Heart right ventricle (tissue), 16 donors: ENCODE data around the gene COMTD1. TPM values are rescaled to one million over a fixed set of nuclear protein-coding genes. Genes with fewer than 3 reads are reported as not detected.
"Not testable (repeated sequence)": the region's sequence is repeated elsewhere in the genome, so short reads cannot be mapped to it uniquely, and the experiment has no call there.

Source experiments
- ATAC-seq, 8 donors: fragments of 200-7000 bp; cut with Tn5 transposase; one replicate each; pipeline ENCODE4 v1.9.1; 2020; ENCODE audit warnings: mild to moderate bottlenecking in 8 of 8, moderate library complexity in 8 of 8, moderate number of reproducible peaks in 1 of 8
- DNase-seq, 2 donors: peaks; one replicate each; pipeline ENCODE4 v3.0.0-alpha.2; 2020
- H3K27ac ChIP-seq, 10 donors: fragments of 200-600 bp; sonication (generic) in 2 of 10; one replicate each; pipeline versions ENCODE4 v1.5.0 to v1.8.0; 2020 to 2022; ENCODE audit warnings: mild to moderate bottlenecking in 3 of 10
- H3K27me3 ChIP-seq, 7 donors: fragments of 200-600 bp; one replicate each; pipeline ENCODE4 v1.8.0; 2021 to 2022; ENCODE audit warnings: mild to moderate bottlenecking in 2 of 7
- H3K36me3 ChIP-seq, 9 donors: fragments of 200-600 bp; sonication (generic) in 1 of 9; one replicate each; pipeline versions ENCODE4 v1.5.0 to v1.8.0; 2020 to 2022; ENCODE audit warnings: mild to moderate bottlenecking in 2 of 9
- H3K4me1 ChIP-seq, 9 donors: fragments of 200-600 bp; sonication (generic) in 1 of 9; one replicate each; pipeline versions ENCODE4 v1.5.0 to v1.8.0; 2020 to 2022; ENCODE audit warnings: mild to moderate bottlenecking in 4 of 9
- H3K4me3 ChIP-seq, 10 donors: fragments of 200-600 bp; sonication (generic) in 2 of 10; one replicate each; pipeline versions ENCODE4 v1.5.0 to v1.8.0; 2020 to 2022; ENCODE audit warnings: mild to moderate bottlenecking in 7 of 10, moderate library complexity in 2 of 10
- H3K9me3 ChIP-seq, 11 donors: fragments of 200-600 bp in 10 of 11; sonication (generic) in 2 of 11; one replicate each; pipeline versions ENCODE4 v1.5.0 to v1.8.0; 2013 to 2022; ENCODE audit warnings: mild to moderate bottlenecking in 2 of 11, control low read depth in 1 of 11, moderate library complexity in 1 of 11
- WGBS, 2 donors: extraction: QIAGEN DNeasy Blood & Tissue Kit; methylation state at CpG; one replicate each; pipeline ENCODE4 v1.1.7; 2013; ENCODE audit warnings: inconsistent platforms in 1 of 2; 5-methylcytosine and 5-hydroxymethylcytosine counted together
- intact Hi-C, 10 donors: fragments of 100-400 bp; cut with DNase I; formaldehyde crosslinking; loops; one replicate each; pipeline versions ENCODE4 v1.11.1 to v1.14.2; 2022
- polyA plus RNA-seq, 2 donors: library from polyadenylated mRNA; stranded (reverse); fragments of 200-250 nt; gene quantifications; one replicate each; pipeline ENCODE4 v1.2.3, GENCODE V29; 2013
- total RNA-seq, 10 donors: library from RNA; stranded (reverse); fragmentation: NEBNext Ultra II Directional in 3 of 10; extraction: Animal tissue kit (Norgen Biotek cat#: 25700) in 3 of 10; gene quantifications; one replicate each; pipeline versions ENCODE4 v1.2.1 to v1.2.4, GENCODE V29; 2021 to 2023
- TF ChIP-seq, protein P1 (sequence below), 9 donors: fragments of 200-600 bp; sonication (generic) in 2 of 9; IDR thresholded peaks; one replicate each; pipeline versions ENCODE4 v1.5.0 to v1.8.0; 2021 to 2022; ENCODE audit warnings: antibody characterized with exemption in 9 of 9, mild to moderate bottlenecking in 5 of 9, moderate library complexity in 1 of 9
- donor health status: Arrhythmogenic right ventricular cardiomyopathy.
- donor health status: ischemic (EF 13 %, LVEDD 7.1; RV severe dilation, severe dysfunction).
- donor health status: healthy with polysubstance abuse.
- donor health status: DM: no; HTN: yes; CAD: no.
- donor health status: DM: no; HTN: no; CAD: no.
- donor health status: ischemic (EF 25% LVEDD 6.9; RV normal size, moderate dysfunction).
- donor health status: ischemic (EF 25% LVEDD 5.7; RV mildly dilated, moderate dysfunction).
- donor health status: healthy.
- donor health status: DM: yes; HTN: yes; CAD: no.
- donor health status: Ischemic cardiomyopathy.
- donor health status: ischemic (EF 35%, LVEDD 5.7; RV mildly dilated, moderate dysfunction).
- donor health status: nonischemic (EF 11% LVEDD 7.7; RV severe dilation, severe dysfunction).
- donor health status: DM: yes; HTN: yes; CAD: no.
- donor health status: PGD.
- donor health status: ischemic (EF 29% LVEDD 5.4; RV normal size, mild dysfunction).
- donor health status: nonischemic (EF 23%, LVEDD 6.1; RV moderate dilation, normal function).

COMTD1 gene
- total and polyA plus RNA-seq, 12 donors: 16.4 to 254 (median 33.6) TPM

DNA sequence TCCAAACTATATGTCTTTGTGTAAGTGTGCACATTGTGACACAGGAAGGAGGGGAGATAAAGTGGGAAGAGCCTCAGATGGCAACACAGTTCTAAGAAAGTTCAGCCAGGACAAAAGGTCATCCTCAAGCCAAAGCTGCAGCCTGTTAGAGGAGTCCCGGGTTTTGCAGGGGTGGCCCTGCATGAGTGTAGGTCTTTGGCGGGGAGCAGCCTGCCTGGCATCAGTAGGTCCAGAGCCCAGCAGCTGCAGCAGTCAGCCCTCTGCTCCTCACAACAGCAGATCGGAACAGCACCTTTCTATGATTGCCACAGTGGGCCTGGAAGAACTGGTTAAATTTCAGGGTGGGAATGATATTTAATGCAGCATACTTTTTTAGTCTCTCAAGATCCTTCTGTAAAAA, 38.7 kb downstream of the COMTD1 start:
- intact Hi-C loops: loop anchor here in 1 of 10 donors (10.0 kb wide), 1 partner anchor 82 kb away; the partner anchor contains the start of gene SAMD8
- ATAC-seq (no peak), DNase-seq (no peak)
- WGBS, 2 donors: 73 to 86% methylated on average over 3 of the region's 3 CpGs
- H3K4me1 ChIP-seq: peaks cover 0 to 11% (median 5%) of the 10 kb centered on the region in 9 donors
- TF ChIP-seq, protein P1, sequence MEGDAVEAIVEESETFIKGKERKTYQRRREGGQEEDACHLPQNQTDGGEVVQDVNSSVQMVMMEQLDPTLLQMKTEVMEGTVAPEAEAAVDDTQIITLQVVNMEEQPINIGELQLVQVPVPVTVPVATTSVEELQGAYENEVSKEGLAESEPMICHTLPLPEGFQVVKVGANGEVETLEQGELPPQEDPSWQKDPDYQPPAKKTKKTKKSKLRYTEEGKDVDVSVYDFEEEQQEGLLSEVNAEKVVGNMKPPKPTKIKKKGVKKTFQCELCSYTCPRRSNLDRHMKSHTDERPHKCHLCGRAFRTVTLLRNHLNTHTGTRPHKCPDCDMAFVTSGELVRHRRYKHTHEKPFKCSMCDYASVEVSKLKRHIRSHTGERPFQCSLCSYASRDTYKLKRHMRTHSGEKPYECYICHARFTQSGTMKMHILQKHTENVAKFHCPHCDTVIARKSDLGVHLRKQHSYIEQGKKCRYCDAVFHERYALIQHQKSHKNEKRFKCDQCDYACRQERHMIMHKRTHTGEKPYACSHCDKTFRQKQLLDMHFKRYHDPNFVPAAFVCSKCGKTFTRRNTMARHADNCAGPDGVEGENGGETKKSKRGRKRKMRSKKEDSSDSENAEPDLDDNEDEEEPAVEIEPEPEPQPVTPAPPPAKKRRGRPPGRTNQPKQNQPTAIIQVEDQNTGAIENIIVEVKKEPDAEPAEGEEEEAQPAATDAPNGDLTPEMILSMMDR (IDR thresholded peaks at IDR 0.05): no peak
- no peaks in the 10 kb centered on the region for H3K27me3 ChIP-seq
- H3K27ac ChIP-seq: no peak overlapping the region
- H3K4me3 ChIP-seq: no peak overlapping the region
- no peaks in the 10 kb centered on the region for H3K9me3 ChIP-seq
- no peaks in the 10 kb centered on the region for H3K36me3 ChIP-seq

DNA sequence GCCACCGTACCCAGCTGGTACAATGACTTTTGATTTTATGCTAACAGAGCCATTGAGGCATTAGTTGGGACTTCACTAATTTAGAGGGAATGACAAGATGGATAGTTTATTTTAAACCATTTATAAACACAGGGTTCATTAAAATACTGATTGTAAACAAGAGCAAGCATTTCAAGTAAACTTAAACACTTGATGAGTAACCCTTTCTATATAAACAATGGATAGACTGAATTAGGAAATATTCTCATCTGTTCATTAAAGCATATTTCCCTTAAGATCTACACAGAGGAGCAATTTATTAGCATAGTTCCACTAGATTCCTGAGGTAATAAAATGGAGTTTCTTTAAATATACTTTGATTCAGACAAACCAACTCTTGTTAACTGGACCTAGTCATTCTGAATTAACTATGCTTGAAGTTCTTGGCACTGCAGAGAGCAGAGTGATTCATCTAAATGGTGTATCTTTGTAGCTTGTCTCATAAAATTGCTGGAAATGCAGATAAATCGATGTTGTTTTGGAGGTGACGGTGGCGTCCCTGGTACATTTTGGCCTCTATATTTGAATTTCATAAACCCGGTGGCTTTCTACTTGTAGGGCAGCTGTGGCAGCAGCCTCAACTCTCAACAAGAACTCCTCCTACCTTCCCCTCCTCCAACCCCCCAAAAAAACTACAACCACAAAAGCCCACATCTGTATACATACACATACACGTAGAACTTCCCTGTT, 40.6 kb downstream of the COMTD1 start:
- TF ChIP-seq, protein P1 (IDR thresholded peaks at IDR 0.05): no peak
- intact Hi-C loops: loop anchor here in 1 of 10 donors (10.0 kb wide), 1 partner anchor 80 kb away; the partner anchor contains the start of gene SAMD8
- H3K36me3 ChIP-seq: no peaks in the 10 kb centered on the region
- ATAC-seq (no peak), DNase-seq (no peak)
- 95 to 96% methylated on average over 6 of the region's 6 CpGs for WGBS, 2 donors
- H3K4me1 ChIP-seq: peaks cover 0 to 23% (median 13%) of the 10 kb centered on the region in 9 donors
- H3K27ac ChIP-seq: no peak overlapping the region
- no peaks in the 10 kb centered on the region for H3K27me3 ChIP-seq
- no peaks in the 10 kb centered on the region for H3K9me3 ChIP-seq
- H3K4me3 ChIP-seq: no peak overlapping the region

DNA sequence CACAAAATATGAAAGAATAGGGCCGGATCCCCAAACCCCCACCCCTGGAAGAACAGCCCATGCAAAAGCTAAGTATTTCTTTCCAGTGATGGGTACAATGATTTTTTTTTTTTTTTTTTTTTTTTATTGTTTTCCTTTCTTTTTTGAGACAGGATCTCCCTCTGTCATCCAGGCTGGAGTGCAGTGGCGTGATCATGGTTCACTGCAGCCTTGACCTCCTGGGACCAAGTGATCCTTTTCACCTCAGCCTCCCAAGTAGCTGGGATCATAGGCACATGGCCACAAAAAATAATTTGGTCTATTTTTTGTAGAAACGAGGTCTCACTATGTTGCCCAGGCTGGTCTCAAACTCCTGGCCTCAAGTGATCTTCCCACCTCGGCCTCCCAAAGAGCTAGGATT, 41.1 kb downstream of the COMTD1 start:
- not testable (repeated sequence) for H3K36me3 ChIP-seq, ATAC-seq, DNase-seq, H3K9me3 ChIP-seq, H3K27ac ChIP-seq, H3K4me3 ChIP-seq, H3K27me3 ChIP-seq
- WGBS, 2 donors: 96 to 97% methylated on average over 4 of the region's 4 CpGs
- intact Hi-C loops: loop anchor here in 1 of 10 donors (10.0 kb wide), 1 partner anchor 80 kb away; the partner anchor contains the start of gene SAMD8
- H3K4me1 ChIP-seq: peaks cover 0 to 23% (median 13%) of the 10 kb centered on the region in 9 donors

DNA sequence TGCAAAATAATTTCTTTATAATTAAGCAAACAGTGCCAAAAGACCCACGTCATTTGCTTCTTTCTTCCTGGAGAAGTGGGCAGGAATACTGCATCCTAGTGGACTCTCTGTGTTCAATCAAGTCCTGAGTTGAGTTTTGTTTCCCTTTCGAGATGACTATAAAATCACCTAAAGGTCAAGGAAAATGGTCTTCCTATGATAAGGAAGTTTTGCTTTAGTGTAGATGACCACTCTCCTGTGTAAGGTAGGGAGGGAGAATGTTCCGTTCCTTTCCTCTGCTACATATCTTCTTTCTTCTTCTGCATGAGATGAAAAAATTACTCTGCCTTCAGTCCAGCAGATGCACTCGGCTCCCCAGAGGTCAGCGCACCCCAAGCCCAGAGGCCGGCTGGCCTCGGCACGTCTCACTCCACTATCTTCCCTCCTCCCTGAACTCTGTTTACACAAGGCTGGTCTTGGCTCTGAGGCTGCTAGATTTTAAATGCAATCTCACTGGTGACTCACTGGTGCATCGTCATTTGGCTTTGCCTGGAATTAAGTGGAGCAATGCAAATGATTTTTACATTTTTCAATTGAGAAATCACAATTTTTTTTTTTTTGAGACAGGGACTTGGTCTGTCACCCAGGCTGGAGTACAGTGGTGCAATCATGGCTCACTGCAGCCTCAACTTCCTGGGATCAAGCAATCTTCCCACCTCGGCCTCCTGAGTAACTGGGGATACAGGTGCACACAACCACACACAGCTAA, 43.8 kb downstream of the COMTD1 start:
- DNase-seq (peak; percentile 31 to 53), ATAC-seq (peak; percentile 52 to 94 (median 78))
- Histone ChIP-seq H3K9me3 (no peaks in the 10 kb centered on the region), H3K4me3 (peak overlapping the region in 2 of 10 donors; percentile 5 to 23), H3K36me3 (no peaks in the 10 kb centered on the region), H3K4me1 (peaks cover 0 to 28% (median 14%) of the 10 kb centered on the region in 9 donors), H3K27me3 (no peaks in the 10 kb centered on the region), H3K27ac (peak overlapping the region in 8 of 10 donors; percentile 17 to 61 (median 55))
- WGBS, 2 donors: 46 to 64% methylated on average over 10 of the region's 10 CpGs
- TF ChIP-seq, protein P1 (IDR thresholded peaks at IDR 0.05): peak in 1 of 9 donors; percentile 3
- intact Hi-C loops: loop anchor here in 1 of 10 donors (10.0 kb wide), 1 partner anchor 77 kb away; the partner anchor contains the start of gene SAMD8
